DMS153 treated with DMSO at 0.1 percent for 48 hours (cell line): ENCODE measurements around the gene GJD4.
A peak's percentile ranks its signal among the peaks of the same experiment; 100 is the strongest.

Source experiments
- DNase-seq: peaks from one replicate; lab custom pipeline; 2025; ENCODE audit not compliant: unreplicated experiment; lab: John Stamatoyannopoulos, UW

GJD4 gene

DNA sequence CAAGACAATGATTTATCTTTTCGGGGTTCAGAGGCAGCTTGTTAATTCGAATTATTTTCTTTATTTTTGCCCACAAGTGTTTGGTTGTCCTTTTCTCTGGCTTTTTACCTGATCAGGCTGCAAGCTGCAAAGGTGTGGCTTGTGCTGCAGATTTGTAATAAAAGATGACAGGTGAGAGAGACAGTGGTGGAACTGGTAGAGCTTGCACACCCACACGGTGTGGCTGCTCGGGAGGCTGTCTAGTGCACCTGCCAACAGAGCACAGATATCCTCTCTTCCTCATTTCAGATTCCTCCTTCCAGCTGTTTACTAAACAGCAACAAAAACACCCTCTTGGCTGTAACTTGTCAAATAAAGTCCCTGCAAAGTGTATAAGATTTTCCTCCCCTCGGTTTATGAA, 9.2 kb downstream of the GJD4 start:
- DNase-seq: no peak

DNA sequence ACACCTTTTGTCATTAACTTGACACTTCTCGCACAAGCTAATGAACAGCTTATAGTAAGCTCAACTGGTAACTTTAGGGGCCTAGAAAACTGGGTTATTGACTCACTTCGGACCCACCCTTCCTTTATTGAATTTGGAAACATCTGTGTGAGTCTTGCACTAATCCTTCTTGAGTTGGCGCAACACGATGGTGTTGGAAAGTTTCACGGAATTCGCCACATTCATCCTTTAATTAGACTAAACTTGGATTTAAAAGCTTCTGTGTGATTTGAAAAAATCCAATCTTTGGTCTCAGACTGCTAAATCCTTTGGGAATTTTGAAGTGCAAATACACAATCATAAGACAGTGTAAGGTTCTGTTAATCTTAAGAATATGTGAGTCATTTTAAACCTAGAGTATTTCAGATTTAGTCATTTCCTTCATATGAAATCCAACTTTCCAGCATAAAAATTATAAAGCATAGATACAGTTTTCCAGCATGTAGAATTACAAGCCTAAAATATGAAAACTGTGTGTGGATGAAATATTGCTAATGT, 21.9 kb downstream of the GJD4 start:
- DNase-seq: no peak

- DNase-seq: no peak
These were observed 26.3 kb downstream of the GJD4 start for GRCh38 chr10:35631404-35631803.

DNA sequence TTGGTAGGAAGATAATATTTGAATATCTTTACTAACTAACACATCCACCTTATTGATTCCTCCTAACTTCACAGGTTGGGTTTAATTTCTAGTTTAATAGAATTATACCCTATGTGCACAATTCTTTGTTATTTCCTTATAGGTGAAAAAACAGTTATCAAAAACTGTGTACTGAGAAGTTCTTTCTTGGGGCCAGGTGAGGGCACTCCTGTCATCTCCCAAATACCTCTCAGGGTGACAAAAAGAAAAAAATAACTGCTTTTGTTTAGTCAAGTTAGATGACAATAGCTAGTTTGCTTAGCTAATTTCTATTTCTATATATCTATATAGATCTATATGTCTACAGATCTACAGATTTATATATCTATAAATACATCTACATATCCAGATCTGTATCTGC, 26.9 kb downstream of the GJD4 start:
- no peak for DNase-seq

- DNase-seq: no peak
These were observed 28.2 kb downstream of the GJD4 start for GRCh38 chr10:35633006-35633980.

- DNase-seq: peak; percentile 8
These were observed 30.4 kb downstream of the GJD4 start for GRCh38 chr10:35635576-35635975.

DNA sequence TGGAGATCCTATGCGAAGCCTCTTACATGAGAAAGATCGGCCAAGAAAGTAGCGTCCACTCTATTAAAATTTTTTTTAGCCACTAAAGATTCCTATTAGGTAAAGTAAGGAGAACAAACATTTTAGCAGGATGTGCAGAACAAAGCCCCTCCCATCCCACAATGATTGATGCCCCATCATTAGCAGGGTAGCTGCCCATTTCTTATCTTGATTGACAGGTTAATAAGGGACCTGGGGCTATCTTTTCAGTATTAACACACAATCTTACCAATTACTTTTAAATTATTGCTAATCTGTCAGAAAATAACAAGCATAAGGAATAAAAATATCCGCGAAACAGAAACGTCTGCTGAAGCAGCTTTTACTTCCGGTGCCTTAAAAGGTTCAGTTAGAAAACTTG, 31.8 kb downstream of the GJD4 start:
- no peak for DNase-seq

DNA sequence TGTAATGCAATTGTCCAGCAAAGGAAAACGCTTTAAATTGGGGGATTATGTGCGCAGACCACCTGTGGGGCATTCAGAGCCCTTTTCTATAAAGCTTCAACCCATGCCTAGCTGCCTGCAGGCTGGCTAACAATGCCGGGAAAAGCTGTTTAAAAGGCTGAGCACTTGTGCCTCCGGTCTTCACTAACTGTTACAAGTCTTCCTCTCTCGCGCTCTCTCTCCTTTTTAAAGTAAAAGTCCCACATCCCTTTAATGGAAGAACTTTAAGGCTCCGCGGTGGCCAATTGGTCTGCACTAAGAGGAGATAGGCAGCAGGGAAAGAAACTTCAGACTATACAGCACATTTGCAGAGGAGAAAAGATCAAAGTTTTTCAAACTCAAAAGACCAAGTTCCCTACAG, 32.3 kb downstream of the GJD4 start:
- DNase-seq: no peak

DNA sequence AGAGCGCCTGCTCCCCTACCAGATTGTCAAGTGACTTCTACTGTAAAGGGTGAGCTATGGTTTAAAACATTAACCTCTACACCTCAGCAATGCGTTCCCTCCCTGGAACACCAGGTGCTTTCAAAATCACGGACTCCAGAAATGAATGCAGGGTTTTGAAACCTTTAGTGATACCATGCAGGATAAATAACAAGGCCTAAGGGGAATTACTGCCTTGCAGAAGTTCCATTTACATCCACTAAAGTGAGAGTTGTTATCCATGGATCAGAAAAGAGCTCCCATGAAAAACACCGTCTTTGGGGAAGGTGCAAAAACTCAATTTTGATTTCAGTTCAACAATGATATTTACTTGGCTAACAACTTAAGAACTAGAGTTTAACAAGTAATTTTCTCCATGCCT, 33.0 kb downstream of the GJD4 start:
- no peak for DNase-seq

DNA sequence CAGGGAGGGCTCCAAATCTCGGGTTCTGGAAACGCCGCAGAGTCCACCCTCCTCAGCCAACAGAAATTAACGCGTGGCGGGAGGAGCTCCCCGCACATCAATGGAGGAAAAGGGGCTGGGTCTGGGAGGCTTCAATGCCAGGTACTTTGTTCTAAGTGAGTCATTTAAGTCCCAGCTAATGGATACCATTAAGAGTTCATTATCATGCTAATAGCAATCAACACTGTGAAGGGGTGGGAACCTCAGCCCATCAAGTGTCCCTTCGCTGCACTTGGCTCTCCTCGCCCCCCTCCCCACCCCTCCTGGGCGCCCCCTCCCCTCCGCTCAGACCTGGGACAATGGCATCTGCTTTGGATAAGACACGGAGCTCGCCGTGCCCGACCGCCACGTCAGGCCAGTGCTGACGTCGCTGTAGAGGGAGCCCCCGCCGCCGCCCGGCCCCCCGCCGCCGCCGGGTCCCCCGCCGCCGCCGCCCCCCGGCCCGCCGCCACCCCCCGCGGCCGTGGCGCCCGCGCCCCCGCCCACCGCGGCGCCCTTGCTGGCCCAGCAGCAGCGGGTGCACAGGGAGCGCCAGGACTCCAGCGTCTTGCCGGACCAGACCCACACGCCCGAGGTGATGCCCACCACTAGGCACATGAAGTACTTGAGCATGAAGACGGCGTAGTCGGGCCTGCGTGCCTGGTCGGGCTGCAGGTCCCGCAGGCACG, 34.0 kb downstream of the GJD4 start:
- no peak for DNase-seq

GRCh38 chr10:35639728-35640401, 34.7 kb downstream of the GJD4 start:
- no peak for DNase-seq

GRCh38 chr10:35640474-35640873, 35.3 kb downstream of the GJD4 start:
- DNase-seq: no peak

DNA sequence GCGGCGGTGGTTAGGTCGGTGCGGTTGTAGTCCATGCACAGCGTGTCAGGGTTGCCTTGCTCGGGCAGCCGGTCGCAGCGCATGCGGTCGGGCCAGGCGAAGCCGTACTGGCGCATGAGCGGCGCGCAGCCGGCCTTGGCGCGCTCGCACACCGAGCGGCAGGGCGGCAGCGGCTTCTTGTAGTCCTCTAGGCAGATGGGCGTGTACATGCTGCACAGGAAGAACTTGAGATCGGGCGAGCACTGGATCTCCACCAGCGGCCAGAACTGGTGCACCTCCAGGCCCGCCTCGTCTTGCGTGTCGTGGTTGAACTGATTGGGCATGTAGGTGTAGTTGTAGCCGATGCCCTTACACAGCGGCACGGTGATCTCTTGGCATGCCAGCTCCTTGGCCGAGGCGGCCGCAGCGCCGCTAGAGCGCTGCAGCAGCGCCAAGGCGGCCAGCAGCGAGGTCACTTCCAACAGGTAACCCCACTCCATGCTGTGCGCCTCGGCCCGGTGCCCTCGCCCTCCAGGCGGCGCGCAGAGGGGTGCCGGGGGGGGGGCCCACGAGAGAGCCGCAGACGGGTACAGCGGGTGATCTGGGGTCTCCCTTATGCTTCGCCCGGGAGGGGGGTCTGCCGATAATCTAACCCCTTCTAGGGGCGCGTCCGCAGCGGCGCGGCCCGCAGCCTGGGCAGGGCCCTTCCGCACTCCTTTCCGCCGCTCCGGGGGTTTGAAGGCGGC, 36.0 kb downstream of the GJD4 start:
- peak; percentile 17 for DNase-seq

DNA sequence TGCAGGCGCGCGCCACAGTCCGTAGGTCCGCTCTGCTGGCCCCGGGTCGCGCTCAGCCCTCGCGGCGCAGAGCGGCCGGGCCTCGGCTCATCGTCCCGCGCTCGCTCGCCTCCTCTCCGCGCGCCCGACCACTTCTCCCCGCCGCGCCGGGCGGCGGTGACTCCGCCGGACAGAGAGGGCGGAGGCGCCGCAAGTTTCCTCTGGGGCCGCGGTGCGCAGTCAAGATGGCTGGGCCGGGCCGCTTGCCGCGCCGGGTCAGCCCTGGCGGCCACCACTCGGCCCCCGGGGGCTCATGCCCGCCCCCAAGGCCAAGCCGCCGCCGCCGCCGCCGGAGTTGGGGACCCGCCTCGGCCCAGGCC, 36.5 kb downstream of the GJD4 start:
- no peak for DNase-seq

- peak; percentile 46 for DNase-seq
These were observed 37.1 kb downstream of the GJD4 start, which contains the start of gene FZD8 for GRCh38 chr10:35642035-35642792. TSS of gene FZD8 (minus strand) at chr10:35642296. CDS start at chr10:35641429, 867 bp downstream.

- no peak for DNase-seq
These were observed 37.6 kb downstream of the GJD4 start for GRCh38 chr10:35642793-35643114.

DNA sequence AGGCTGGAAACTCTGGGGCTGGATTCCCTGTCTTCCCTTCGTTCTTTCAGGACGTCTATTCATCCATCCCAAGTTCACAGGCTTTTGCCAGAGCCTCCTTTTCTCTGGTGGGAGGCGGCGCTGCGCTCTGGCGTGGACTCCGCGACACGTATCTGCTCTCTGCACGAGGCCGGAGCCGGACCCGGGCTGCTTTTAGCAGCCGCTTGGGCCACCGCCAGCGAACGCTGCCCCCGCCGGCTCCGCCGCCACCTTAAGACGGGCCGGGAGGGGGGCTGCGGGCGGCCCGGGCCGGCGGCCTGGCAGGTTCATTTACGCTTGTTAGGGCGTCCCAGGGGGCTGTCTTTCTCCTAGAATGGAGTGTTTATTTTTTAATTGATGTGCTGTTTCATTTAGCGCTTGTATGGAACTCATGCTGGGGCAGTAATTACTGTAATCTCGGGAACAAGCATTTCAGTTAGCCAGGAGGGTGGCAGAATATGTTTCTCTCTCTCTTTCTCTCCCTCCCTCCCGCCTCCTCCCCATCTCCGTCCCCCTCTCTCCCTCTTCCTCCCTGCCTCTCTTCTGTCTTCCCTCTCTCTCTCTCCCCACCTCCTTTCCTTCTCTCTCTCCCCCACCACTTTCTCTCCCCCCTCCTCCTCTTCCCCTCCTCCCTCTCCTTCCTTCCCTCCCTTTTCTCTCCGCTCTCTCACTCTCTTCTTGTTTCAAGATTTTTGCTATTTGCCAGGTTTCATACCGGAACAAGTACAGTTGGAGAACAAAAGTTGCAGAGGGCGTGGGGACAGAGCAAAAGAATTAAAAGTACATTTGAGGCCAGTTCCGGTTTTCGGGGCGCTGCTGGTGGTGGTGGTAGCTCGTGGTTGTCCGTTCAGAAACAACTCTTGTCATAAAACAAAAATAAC, 38.3 kb downstream of the GJD4 start:
- no peak for DNase-seq

DNA sequence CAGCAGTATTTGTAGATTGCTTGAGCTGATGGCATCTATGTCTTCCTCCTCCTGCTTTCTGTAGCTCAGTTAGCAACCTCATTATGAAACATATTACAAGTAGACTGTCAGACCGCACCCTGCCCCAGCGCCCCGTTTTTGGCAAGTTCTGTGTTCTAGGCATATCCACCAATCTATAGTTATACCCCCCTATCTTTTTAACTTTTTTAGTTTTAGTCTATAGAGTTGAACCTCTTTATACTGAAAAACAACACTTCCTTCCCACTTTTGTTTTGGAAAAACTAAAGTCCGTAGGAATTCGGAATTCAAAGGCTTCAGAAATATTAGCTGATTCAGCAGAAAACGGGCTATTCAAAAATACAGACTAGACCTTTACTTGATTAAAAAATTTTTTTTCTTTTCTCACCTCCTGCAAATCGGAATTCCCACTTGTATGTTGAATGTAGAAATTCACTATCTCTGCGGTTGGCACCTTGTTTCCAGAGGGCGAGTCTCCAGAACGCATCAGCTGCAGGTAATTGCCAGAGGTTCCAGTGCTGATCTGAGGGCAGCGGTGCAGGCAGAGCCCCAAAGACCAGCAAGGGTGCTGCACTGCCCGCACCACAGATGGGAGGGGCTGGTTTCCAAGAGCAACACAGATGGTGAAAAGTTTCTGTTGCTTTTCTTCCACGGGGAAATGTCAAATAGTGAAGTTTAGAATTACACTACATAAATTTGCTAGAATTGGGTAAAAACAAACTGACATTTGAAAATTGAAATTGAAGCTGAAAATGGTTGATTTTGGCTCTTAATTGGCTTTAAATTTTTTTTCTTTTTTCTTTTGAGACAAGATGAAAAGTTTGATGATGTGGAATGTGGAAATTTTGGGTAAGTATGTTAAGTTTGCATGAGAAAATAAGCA, 39.2 kb downstream of the GJD4 start:
- no peak for DNase-seq
